Lower lobe of right lung (tissue), 2 donors: ENCODE data around the gene LILRB1. TPM values are rescaled to one million over a fixed set of nuclear protein-coding genes. Genes with fewer than 3 reads are reported as not detected.

Source experiments
- ATAC-seq, 2 donors: fragments of 200-7000 bp; cut with Tn5 transposase; one replicate each; pipeline ENCODE4 v1.9.1; 2020 to 2022; ENCODE audit warnings: mild to moderate bottlenecking in 2 of 2, moderate library complexity in 2 of 2
- DNase-seq: peaks from one replicate; pipeline ENCODE4 v3.0.0-alpha.2; 2020
- H3K27ac ChIP-seq: fragments of 200-600 bp; one replicate; pipeline ENCODE4 v1.8.0; 2022
- H3K27me3 ChIP-seq: fragments of 200-600 bp; one replicate; pipeline ENCODE4 v1.8.0; 2022; ENCODE audit warnings: low read depth
- H3K36me3 ChIP-seq: fragments of 200-600 bp; one replicate; pipeline ENCODE4 v1.8.0; 2022; ENCODE audit warnings: mild to moderate bottlenecking
- H3K4me1 ChIP-seq: fragments of 200-600 bp; one replicate; pipeline ENCODE4 v1.8.0; 2022
- H3K4me3 ChIP-seq: fragments of 200-600 bp; one replicate; pipeline ENCODE4 v1.8.0; 2022; ENCODE audit warnings: mild to moderate bottlenecking
- H3K9me3 ChIP-seq: fragments of 200-600 bp; one replicate; pipeline ENCODE4 v1.8.0; 2022
- CTCF ChIP-seq: fragments of 200-600 bp; IDR thresholded peaks from one replicate; pipeline ENCODE4 v1.8.0; 2022; ENCODE audit warnings: antibody characterized with exemption, mild to moderate bottlenecking
- intact Hi-C: fragments of 100-400 bp; cut with DNase I; formaldehyde crosslinking; loops from one replicate; pipeline ENCODE4 v1.11.0; 2022
- total RNA-seq: library from RNA; stranded (reverse); fragmentation: NEBNext Ultra II Directional; extraction: Animal tissue kit (Norgen Biotek cat#: 25700); gene quantifications from one replicate; pipeline ENCODE4 v1.2.1, GENCODE V29; 2021
- donor health status: DM: no; HTN: yes; CAD: no; lungs with severe emphysema.

LILRB1 gene
- total RNA-seq, 1 donor from 2014 or later: 43.3 TPM

- Histone ChIP-seq H3K27ac (no peak within 1 kb of the TSS), H3K27me3 (peaks cover 5% of the 10 kb centered on the region), H3K9me3 (no peaks in the 10 kb centered on the region), H3K4me3 (peak within 1 kb of the TSS; percentile 40), H3K36me3 (no peaks in the 10 kb centered on the region), H3K4me1 (no peaks in the 10 kb centered on the region)
- TF ChIP-seq CTCF: no peak
- intact Hi-C loops: no loop called here
- ATAC-seq: peak; percentile 81 to 86
- peak; percentile 75 for DNase-seq
Observed at GRCh38 chr19:54662730-54663129, 32.4 kb downstream of the LILRB1 start, which contains the start of gene LILRB4. TSS of gene LILRB4 (plus strand) at chr19:54662985. CDS start at chr19:54663034, 49 bp downstream.

- intact Hi-C loops: no loop called here
- H3K4me1 ChIP-seq: no peaks in the 10 kb centered on the region
- ATAC-seq (no peak), DNase-seq (no peak)
- no peak overlapping the region for H3K27ac ChIP-seq
- H3K9me3 ChIP-seq: no peaks in the 10 kb centered on the region
- peaks cover 5% of the 10 kb centered on the region for H3K27me3 ChIP-seq
- H3K36me3 ChIP-seq: no peaks in the 10 kb centered on the region
- H3K4me3 ChIP-seq: no peak overlapping the region
- no peak for TF ChIP-seq CTCF
Observed at GRCh38 chr19:54665530-54665929, 35.2 kb downstream of the LILRB1 start.

- H3K36me3 ChIP-seq: no peaks in the 10 kb centered on the region
- no peak overlapping the region for H3K27ac ChIP-seq
- no peak overlapping the region for H3K4me3 ChIP-seq
- intact Hi-C loops: no loop called here
- H3K27me3 ChIP-seq: peaks cover 5% of the 10 kb centered on the region
- no peak for TF ChIP-seq CTCF
- H3K4me1 ChIP-seq: peaks cover 5% of the 10 kb centered on the region
- DNase-seq: no peak
- no peak for ATAC-seq
- no peaks in the 10 kb centered on the region for H3K9me3 ChIP-seq
Observed at GRCh38 chr19:54667217-54667616, 36.9 kb downstream of the LILRB1 start.

GRCh38 chr19:54668353-54668752, 38.1 kb downstream of the LILRB1 start:
- Histone ChIP-seq H3K9me3 (no peaks in the 10 kb centered on the region), H3K27me3 (peaks cover 5% of the 10 kb centered on the region), H3K36me3 (no peaks in the 10 kb centered on the region), H3K27ac (no peak overlapping the region), H3K4me3 (no peak overlapping the region), H3K4me1 (peaks cover 5% of the 10 kb centered on the region)
- TF ChIP-seq CTCF: no peak
- ATAC-seq (no peak), DNase-seq (no peak)
- intact Hi-C loops: no loop called here

GRCh38 chr19:54670576-54671357, 40.5 kb downstream of the LILRB1 start:
- Histone ChIP-seq H3K4me1 (peaks cover 5% of the 10 kb centered on the region), H3K4me3 (no peak overlapping the region), H3K27ac (no peak overlapping the region), H3K36me3 (no peaks in the 10 kb centered on the region), H3K27me3 (no peaks in the 10 kb centered on the region), H3K9me3 (no peaks in the 10 kb centered on the region)
- no peak for TF ChIP-seq CTCF
- ATAC-seq (peak in 1 of 2 donors; percentile 51), DNase-seq (no peak)
- intact Hi-C loops: no loop called here
